ENCODE measurements around the gene TEN1.
A peak's percentile ranks its signal among the peaks of the same experiment; 100 is the strongest.

Gene TEN1

GRCh38 chr17:75979705-75980187, 706 bp downstream of the TEN1 start:
- no peak for DNase-seq

DNA sequence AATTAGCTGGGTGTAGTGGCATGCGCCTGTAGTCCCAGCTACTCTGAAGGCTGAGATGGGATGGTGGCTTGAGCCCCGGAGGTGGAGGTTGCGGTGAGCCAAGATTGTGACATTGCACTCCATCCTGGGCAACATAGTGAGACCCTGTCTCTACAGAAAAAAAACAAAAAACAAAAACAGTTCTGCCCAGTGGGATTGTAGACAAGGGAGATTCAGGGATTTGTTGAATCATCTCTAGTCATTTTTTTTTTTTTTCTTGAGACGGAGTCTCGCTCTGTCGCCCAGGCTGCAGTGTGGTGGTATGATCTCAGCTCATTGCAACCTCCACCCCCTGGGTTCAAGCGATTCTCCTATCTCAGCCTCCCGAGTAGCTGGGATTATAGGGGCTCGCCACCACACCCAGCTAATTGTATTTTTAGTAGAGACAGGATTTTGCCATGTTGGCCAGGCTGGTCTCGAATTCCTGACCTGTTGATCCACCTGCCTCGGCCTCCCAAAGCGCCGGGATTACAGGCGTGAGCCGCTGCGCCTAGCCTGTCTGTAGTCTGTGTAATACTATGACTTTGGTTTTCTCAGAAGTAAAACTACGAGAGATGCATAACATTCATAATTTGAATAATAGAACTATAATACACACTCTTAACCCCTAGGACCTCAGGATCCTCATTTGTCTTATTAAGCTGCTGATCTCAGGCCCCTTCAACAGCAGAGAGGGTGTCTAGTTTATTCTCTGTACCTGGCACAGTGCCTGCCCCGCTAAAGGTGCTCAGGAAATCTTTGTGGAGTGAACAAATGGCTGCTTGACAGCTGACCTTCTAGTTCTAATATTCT, 1.4 kb downstream of the TEN1 start:
- DNase-seq = no peak

GRCh38 chr17:75981019-75981615, 2.1 kb downstream of the TEN1 start:
- DNase-seq = no peak

- DNase-seq = no peak
These were observed 4.6 kb downstream of the TEN1 start for GRCh38 chr17:75983501-75984181.

DNA sequence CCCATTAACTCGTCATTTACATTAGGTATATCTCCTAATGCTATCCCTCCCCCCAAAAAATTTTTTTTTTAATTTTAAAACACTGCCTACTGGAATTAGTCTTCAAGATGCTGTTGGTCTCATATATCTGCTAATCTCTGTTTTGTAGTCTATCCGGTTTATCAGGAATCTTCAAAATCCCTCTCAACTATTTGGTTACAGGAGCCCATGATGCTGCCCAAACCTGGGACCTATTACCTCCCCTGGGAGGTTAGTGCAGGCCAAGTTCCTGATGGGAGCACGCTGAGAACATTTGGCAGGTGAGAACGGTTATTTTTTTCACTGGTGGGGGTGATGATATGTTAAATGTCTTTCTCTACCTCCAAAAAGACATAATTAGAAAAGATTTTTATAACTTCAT, 6.9 kb downstream of the TEN1 start:
- DNase-seq = no peak

DNA sequence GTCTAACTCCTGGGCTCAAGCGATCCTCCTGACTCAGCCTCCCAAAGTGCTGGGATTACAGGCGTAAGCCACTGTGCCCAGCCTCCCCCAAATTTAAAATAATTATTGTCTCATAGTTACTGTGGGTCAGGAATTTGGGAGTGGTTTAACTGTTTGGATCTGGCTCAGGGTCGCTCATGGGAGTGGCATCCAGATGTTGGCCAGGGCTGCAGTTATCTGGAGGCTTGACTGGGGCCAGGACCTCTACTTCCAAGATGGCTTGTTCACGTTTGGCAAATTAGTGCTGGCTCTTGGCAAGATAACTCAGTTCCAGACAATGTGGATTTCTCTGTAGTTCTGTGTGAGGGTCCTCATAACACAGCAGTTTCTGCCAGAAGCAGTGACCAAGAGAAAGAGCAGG, 8.0 kb downstream of the TEN1 start:
- no peak for DNase-seq

DNA sequence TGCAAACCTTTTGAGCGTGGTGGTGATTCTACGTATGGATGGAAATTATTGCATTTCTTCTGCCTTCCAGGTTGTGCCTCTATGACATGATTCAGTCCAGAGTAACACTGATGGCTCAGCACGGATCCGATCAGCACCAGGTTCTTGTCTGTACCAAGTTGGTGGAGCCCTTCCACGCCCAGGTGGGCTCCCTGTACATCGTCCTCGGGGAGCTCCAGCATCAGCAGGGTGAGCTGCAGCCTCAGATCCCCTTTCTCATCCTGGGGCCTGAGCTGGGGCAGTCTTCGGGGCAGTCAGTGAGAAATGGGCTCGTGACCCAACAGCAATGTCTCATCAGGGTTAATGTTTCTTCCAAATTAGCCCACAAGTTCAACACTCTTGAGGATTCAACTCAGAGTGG, 12.4 kb downstream of the TEN1 start:
- DNase-seq = no peak

- no peak for DNase-seq
These were observed 15.8 kb downstream of the TEN1 start for GRCh38 chr17:75994802-75995370.

- DNase-seq = no peak
These were observed 16.4 kb downstream of the TEN1 start for GRCh38 chr17:75995385-75995925.

DNA sequence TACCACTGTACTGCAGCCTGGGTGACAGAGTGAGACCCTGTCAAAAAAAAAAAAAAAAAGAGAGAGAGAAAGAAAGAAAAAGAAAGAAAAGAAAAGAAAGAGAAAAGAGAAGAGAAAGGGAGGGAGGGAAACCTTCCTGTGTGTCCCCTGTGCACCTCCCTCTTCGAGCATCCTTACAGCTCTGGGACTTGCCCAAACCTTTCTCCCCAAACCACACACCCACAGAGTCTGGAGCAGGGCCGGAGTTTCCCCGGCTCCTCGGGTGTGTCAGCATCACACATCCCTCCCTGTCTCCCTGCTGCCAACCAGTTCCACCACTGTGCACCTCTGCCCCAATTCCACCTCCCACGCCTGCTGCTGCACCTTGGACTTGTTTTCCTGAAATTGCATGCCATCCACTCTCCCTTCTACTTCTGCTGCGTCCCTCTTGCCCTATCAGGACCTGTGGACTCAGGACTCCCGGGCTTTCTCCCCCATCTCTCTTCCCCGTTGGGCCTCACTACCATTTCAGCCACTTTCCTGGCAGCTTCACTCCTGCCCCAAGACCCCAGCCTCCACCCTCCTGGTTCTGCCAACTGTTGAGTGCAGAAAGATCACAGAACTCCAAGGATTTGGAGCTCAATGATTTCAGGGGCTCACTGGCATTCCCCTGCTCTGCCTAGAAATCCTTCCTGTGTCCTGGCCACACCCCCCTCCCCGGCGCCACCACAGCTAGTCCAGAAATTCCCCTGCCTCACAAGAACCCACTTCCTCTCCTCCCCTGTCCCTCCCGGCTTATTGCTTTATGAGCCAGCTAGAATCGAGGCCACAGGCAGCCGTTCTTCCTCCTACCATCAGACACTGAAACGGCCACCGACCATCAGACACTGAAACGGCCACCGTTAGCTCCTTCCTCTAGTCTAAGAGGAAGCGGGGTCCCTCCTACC, 17.9 kb downstream of the TEN1 start:
- DNase-seq = peak; percentile 45 to 58

GRCh38 chr17:75998327-75998795, 19.3 kb downstream of the TEN1 start:
- no peak for DNase-seq

GRCh38 chr17:76000016-76000754, 21.1 kb downstream of the TEN1 start:
- DNase-seq = peak; percentile 84

DNA sequence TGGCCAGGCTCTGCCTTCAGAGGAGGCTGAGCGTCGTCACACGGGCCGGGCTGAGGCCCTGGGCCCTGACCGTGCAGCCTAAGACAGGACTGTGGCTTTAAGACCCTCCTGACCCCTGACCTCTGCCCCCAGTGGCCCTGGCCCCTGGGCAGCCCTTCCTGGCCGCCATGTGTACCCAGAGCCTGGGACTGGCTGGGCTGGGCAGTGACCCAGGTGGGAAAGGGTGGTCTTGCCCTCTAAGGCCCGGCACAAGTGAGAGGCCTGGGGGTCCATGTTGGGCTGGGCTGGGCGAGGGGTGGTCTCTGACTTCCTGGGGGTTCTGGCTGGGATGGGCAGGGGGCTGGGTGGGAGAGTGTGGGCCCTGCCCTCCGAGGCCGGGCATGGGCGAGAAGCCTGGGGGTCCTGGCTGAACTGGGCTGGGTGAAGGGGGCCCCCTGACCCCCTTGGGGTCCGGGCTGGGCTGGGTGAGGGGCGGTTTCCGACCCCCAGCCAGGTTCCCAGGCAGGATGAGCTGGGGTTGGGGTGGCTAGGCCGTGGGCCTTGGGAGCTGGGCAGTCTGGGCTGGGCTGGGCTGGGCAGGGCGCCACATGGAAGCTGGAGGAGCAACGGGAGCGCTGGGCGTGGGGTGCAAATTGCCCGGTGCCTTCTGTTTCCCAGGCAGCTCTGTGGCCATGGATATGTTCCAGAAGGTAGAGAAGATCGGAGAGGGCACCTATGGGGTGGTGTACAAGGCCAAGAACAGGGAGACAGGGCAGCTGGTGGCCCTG, 21.9 kb downstream of the TEN1 start, which contains the start of gene CDK3:
Gene CDK3, plus strand, starts transcription at position 101 of the 767 bp plus-strand sequence. Its CDS starts 571 bp downstream, at position 672.
- no peak for DNase-seq

DNA sequence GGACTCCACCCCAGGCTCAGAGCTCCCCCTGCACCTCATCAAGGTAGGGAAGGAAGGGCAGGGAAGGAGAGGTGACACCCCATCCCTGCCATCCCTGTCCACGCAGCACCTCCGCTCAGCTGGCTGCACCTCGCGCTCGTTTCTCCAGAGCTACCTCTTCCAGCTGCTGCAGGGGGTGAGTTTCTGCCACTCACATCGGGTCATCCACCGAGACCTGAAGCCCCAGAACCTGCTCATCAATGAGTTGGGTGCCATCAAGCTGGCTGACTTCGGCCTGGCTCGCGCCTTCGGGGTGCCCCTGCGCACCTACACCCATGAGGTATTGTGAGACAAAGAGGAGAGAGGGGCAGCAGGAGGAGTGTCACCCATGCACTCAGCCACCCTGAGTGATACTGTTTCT, 23.1 kb downstream of the TEN1 start:
- no peak for DNase-seq

GRCh38 chr17:76003915-76004314, 24.9 kb downstream of the TEN1 start:
- no peak for DNase-seq

GRCh38 chr17:76004750-76005262, 25.8 kb downstream of the TEN1 start:
- DNase-seq = no peak

DNA sequence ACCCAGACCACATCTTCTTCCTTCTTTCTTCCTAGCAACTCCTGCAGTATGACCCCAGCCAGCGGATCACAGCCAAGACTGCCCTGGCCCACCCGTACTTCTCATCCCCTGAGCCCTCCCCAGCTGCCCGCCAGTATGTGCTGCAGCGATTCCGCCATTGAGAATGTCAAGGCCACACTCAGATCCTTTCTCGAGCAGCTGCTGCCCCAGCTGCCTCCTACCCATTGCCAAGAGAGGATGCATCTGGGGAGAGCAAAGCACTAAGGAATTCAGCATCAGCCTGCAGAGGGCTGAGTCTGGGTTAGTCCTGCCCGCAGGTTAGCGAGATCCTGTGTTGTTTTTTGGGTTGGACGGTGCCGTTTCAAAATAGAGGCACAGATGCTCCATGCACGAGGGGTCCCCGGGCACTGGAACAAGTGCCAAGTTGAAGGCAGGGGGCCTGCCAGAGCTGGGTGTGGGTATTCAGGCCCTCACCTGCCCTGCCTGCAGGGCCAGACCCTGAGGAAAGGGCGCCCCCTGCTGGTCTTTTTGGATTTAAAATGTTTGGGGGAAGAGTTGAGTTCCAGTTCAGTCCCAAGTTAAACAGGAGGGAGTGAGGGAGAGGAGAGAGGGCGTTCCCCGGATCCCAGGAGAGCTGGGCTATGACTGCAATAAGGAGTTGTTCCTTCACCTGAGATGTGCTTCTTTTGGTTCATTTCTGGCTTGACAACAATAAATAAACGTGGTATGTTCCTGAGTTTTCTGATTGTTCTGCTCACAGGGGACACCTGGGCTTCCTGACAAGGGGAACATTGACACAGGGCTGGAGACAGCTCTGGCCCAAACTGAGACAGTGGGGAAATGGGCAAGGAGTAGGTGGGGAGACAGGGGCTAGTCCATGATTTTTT, 26.5 kb downstream of the TEN1 start:
- DNase-seq = peak; percentile 88 to 90

DNA sequence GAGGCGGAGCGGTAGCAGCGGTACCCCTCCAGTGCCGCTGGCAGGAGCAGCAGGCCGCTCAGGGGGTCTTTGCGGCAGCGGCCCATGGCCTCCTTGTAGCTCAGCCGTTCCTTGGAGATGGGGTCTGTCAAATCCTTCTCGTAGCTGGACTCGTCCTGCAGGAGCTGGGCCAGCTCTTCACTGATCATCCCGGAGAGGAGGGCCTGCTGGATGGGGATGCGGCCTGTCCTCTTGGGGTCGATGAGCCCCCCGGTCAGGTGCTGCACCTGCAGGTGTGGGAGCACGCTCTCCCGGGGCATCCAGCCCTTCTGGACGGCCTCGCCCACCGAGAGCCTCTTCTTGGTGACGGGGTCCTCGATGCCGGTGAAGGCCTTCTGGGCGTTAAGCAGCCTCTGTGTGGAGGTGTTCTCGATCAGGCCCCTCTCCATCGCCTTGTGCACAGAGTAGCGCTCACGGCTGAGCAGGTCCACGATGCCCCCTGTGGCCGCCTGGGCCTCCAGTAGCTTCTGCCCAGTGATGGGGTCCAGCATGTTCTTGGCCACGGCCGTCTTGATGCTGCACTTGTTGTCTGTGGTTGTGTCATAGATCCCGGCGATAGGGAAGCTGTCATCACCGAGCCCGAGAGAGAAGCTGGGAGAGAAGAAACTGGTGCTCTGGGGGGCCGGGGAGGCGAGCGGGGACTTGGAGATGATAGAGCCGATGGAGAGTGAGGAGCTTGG, 28.2 kb downstream of the TEN1 start:
- DNase-seq = no peak

Data from activated T-cell treated with anti-CD3 and anti-CD28 coated beads, Interleukin-2, amount 50 U/mL, for 48 hours (primary cell).